Stimulated activated CD4-positive, alpha-beta T cell treated with anti-CD3 and anti-CD28 coated beads, Interleukin-15, amount 100 ng/mL, for 48 hours (primary cell): ENCODE measurements around the gene KRTAP5-9.
"Not testable (repeated sequence)": the region's sequence is repeated elsewhere in the genome, so short reads cannot be mapped to it uniquely, and the experiment has no call there.

Source experiments
- DNase-seq, 2 donors: peaks; one replicate each; pipeline ENCODE4 v3.0.0-alpha.2; 2020; ENCODE audit warnings: low read depth in 2 of 2

KRTAP5-9 gene

DNA sequence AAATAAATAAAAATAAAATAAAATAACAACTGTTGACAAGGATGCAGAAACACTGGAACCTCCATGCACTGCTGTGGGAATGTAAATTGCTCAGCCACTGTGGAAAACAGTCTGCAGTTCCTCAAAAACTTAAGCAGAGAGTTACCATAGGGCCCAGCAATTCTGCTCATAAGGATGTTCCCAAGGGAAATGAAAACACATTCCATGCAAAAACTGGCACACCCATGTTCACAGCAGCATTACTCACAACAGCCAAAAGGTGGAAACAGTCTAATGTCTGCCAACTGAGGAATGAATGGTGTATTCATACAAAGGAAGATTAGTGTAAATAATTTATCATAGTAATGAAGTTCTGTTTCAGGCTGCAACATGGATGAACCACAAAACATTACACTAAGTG, 13.9 kb downstream of the KRTAP5-9 start:
- no peak for DNase-seq

- peak in 1 of 2 donors; percentile 12 for DNase-seq
Observed at GRCh38 chr11:71563406-71563805, 15.2 kb downstream of the KRTAP5-9 start.

DNA sequence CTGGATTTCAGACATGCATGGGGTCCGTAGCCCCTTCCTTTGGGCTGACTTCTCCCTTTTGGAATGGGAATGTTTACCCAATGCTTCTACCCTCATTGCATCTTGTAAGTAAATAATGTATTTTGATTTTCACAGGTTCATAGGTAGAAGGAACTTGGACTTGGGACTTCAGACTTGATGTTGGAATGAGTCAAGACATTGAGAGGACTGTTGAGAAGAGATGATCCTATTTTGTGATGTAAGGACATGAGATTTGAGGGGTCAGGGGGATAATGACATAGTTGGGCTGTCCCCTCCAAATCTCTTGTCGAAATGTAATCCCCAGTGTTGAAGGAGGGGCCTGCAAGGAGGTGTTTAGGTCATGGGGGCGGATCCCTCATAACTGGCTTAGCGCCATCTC, 16.2 kb downstream of the KRTAP5-9 start:
- DNase-seq = no peak

- no peak for DNase-seq
Observed at GRCh38 chr11:71565263-71565662, 17.0 kb downstream of the KRTAP5-9 start, which contains the start of gene KRTAP5-10. Gene KRTAP5-10, plus strand, starts transcription at chr11:71565563. Its CDS starts 25 bp downstream, at chr11:71565588.

- no peak for DNase-seq
Observed at GRCh38 chr11:71566081-71566620, 17.9 kb downstream of the KRTAP5-9 start.

DNA sequence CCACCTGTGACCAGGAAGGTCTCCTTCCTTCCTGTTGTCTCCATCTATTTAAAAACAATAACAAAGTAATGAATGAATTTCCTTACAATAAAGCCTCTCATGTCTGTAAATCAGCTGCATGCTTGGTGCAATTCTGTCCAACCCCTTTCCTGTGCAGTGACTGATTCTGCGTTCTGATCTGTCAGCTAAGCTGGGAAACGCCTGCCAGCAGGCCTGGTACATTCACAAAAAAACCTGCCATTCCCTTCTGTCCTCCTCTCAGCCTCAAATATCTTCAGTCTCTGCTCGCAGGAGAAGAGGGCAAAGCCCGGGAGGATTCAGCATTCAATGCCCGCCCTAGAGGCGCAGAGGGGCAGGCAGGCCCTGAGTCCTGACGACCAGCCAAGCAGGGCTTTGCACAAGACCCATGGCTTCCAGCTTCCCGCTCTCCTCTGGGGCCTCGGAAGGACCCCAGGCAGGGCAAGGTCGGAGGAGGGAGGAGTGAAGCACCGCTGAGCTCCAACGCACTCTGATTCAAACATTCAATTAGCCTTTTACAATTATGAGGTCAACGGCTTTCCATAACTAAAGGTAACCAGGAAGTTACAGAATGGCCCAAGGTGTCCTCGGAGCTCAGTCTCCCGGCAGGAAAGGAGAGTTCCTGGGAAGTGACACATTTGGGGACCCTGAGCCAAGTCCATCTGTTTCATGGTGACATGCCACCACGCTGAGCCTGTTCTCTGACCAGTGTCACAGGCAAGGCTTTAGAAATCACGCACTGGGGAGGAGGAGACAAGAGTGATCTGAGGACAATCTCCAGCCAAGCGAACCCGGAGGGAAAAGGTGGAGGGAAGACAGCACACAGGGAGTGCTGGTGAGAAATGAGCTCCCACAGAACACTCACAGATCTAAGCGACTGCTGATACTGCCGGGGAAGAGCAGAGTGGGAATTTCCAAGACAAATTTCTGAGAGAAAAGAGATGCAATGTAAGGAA, 18.7 kb downstream of the KRTAP5-9 start:
- not testable (repeated sequence) for DNase-seq

- not testable (repeated sequence) for DNase-seq
Observed at GRCh38 chr11:71567633-71568032, 19.4 kb downstream of the KRTAP5-9 start.

DNA sequence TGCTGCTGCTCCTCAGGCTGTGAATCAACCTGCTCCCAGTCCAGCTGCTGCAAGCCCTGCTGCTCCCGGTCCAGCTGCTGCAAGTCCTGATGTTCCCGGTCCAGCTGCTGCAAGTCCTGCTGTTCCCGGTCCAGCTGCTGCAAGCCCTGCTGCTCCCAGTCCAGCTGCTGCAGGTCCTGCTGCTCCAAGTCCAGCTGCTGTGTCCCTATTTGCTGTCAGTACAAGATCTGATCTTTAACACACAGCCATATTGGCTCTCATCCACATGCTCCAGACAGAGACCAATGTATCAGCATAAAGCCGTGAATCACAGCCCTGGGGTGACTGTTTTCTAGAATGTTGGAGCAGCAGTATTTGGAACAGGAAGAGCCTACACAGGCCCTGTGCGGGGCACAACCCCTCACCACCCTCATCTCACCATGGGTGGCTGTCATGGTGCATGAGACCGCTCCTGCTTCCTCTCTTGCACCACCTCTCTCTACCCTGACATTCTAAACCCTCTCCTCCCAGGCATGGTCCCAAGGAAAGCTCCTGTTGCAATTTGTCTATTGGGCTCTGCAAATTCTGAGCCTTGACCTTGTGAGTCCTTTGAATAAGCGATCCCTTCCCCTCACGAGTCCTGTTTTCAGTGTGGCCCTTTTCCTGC, 20.6 kb downstream of the KRTAP5-9 start:
- no peak for DNase-seq

- DNase-seq = not testable (repeated sequence)
Observed at GRCh38 chr11:71571101-71571850, 23.1 kb downstream of the KRTAP5-9 start.

DNA sequence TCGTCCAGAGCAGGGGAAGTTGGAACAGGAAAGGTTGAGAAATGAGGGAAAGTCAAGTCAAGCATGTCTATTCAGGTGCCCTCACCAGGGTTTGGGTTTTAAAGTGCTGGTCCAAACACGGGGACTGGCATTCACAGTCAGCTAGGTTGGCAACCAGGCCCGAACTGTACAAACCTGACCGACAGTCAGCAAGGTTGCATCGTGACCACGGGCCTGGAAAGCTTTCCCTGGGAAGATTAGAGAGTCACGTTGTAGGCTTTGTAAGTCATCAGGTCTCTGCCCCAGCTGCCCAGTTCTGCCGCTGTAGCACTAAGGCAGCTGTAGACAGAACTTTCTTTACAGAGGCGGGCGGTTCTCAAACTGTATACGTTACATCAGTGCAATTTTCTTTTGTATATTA, 24.6 kb downstream of the KRTAP5-9 start:
- no peak for DNase-seq

GRCh38 chr11:71574418-71574817, 26.2 kb downstream of the KRTAP5-9 start:
- no peak for DNase-seq

DNA sequence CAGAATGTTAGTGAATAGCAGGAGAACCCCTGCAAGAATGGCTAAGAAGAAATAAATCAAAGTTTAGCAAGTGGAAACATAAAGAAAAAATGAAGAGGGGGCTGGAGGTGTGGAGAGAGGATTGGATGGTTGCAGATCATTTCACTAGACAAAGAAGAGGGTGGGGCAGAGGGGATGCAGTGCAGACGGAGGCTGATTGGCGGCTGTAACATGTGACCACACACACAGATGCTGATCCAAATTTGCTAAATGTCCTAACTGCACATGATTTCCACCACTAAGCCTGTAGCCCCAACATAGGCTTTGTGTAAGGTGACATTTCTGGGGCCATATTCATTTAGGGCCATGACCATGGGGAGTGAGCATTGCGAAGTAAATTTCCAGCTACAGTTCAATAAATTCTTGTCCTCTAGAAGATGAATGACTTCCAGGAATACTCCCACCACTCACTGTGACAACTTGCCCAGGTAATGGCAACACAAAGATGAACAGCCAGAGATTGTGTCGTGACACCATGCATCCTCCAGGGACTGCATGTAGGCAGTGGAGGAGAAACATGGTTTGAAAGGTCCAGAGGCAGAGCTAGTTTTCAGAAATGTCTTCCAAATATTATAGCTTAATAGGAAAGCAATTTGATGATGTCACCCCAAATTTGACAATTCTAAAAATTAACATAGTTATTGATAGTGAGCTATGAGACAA, 27.7 kb downstream of the KRTAP5-9 start:
- no peak for DNase-seq

DNA sequence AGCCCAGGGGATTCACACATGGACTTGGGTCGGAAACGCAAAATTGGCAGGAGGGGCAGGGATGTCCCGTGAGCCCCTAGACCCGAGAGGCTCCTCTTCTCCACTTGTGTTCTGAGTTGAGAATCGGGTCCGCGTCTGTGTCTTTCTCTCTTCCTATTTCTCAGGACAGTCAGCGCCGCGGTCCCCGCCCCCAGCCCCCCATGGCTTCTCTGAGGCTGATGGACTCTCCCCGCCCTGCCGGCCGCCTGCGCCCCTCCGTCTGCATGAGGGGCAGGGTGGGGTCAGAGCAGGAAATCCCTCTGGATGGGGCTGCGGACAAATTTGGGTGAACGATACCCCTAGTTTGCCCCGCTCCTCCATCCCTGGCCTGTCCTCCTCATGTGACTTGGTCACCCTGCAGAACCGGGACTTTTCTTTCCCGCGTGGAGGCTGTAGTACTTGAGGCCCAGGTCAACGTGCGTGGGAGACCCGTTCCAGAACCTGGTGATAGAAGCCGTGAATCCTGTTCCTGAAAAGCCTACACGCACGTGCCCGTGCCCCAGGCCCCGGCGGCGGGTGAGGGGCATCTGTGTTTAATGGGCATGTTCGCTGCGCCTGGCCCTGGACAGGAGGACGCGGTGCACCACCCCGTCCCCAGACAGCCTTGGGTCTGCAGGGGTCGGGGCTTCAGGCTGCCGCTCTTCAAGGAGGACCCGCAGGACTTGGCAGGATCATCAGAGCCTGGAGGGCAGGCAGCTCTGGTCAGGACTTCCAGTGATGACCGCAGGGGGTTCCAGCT, 28.7 kb downstream of the KRTAP5-9 start:
- DNase-seq = not testable (repeated sequence)

DNA sequence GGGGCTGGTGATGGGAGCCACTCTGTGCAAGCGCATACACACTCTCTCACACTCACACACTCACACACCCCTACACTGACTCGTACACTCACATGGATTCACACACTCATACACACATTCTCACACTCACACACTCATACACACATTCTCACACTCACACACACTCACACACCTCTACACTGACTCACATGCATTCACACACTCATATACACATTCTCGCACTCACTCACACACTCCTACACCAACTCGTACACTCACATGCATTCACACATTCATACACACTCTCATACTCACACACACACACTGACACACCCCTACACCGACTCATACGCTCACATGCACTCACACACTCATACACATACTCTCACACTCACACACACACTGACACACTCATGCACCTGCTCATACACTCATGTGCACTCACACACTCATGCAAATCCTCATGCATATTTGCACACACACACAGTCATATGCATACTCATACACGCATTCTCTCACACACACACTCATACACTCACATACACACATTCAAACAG, 29.3 kb downstream of the KRTAP5-9 start:
- no peak for DNase-seq

- not testable (repeated sequence) for DNase-seq
Observed at GRCh38 chr11:71579513-71579912, 31.3 kb downstream of the KRTAP5-9 start.

GRCh38 chr11:71580057-71581003, 32.1 kb downstream of the KRTAP5-9 start:
- DNase-seq = no peak

GRCh38 chr11:71581826-71582225, 33.6 kb downstream of the KRTAP5-9 start:
- no peak for DNase-seq

DNA sequence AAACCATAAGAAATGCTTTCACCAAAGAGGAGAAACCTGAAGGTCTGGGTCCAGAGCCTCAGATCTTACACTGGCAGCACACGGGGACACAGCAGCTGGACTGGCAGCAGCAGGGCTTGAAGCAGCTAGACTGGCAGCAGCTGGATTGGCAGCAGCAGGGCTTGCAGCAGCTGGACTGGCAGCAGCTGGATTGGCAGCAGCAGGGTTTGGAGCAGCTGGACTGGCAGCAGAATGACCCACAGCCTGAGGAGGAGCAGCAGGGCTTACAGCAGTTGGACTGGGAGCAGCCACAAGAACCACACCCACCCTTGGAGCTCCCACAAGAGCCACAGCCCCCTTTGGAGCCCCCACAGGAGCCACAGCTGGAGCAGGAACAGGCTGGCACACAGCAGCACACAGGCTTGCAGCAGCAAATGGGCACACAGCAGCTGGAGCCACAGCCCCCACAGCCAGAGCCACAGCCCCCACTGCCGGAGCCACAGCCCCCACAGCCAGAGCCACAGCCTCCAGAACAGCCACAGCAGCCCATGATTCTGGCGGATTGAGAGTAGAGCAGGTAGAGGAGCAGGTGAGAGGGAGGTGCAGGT, 34.2 kb downstream of the KRTAP5-9 start, which contains the start of gene KRTAP5-11:
TSS of gene KRTAP5-11 (minus strand) at position 567 of the 587 bp plus-strand sequence. CDS start at position 529, 38 bp downstream.
- no peak for DNase-seq
